SK-N-SH treated with all-trans-retinoic acid at 6 μM for 48 hours (cell line): ENCODE data around the gene THRB.

Experiments used
- ATAC-seq: fragments of 200-7000 bp; cut with Tn5 transposase; 3 replicates; pipeline ENCODE4 v1.9.1; 2020; ENCODE audit warnings: mild to moderate bottlenecking, moderate library complexity
- ARNTL ChIP-seq: fragments of 450-650 bp; formaldehyde crosslinking; IDR thresholded peaks from 2 replicates; pipeline ENCODE4 v1.5.0; 2020; ENCODE audit warnings: low read depth, mild to moderate bottlenecking, moderate library complexity, borderline replicate concordance
- BACH2 ChIP-seq: fragments of 250-450 bp; sonication (Bioruptor Pico); IDR thresholded peaks from 2 replicates; pipeline ENCODE4 v1.9.0; 2021; ENCODE audit warnings: mild to moderate bottlenecking, borderline replicate concordance
- CSDC2 ChIP-seq: fragments of 250-450 bp; sonication (Bioruptor Pico); IDR thresholded peaks from 2 replicates; pipeline ENCODE4 v1.5.0; 2020; ENCODE audit warnings: mild to moderate bottlenecking, moderate library complexity
- CSRNP3 ChIP-seq: fragments of 250-450 bp; sonication (Bioruptor Pico); IDR thresholded peaks from 2 replicates; pipeline ENCODE4 v1.5.1; 2021; ENCODE audit warnings: mild to moderate bottlenecking, moderate library complexity
- ESRRG ChIP-seq: fragments of 250-450 bp; sonication (Bioruptor Pico); IDR thresholded peaks from 2 replicates; pipeline ENCODE4 v1.6.1; 2021; ENCODE audit warnings: mild to moderate bottlenecking
- GLIS3 ChIP-seq: fragments of 250-450 bp; sonication (Bioruptor Pico); IDR thresholded peaks from 2 replicates; pipeline ENCODE4 v1.5.0; 2020; ENCODE audit warnings: mild to moderate bottlenecking, moderate library complexity
- ISL1 ChIP-seq: fragments of 250-450 bp; sonication (Bioruptor Pico); IDR thresholded peaks from 2 replicates; pipeline ENCODE4 v2.1.2; 2022; ENCODE audit warnings: mild to moderate bottlenecking, moderate library complexity
- OSR1 ChIP-seq: fragments of 250-450 bp; sonication (Bioruptor Pico); IDR thresholded peaks from 2 replicates; pipeline ENCODE4 v1.8.0; 2022; ENCODE audit warnings: moderate library complexity, mild to moderate bottlenecking, inconsistent platforms
- PATZ1 ChIP-seq: fragments of 250-450 bp; sonication (Bioruptor Pico); IDR thresholded peaks from 2 replicates; pipeline ENCODE4 v1.8.0; 2020; ENCODE audit warnings: mild to moderate bottlenecking, moderate library complexity, borderline replicate concordance
- POU6F1 ChIP-seq: fragments of 250-450 bp; sonication (Bioruptor Pico); IDR thresholded peaks from 2 replicates; pipeline ENCODE4 v1.8.0; 2021; ENCODE audit warnings: low read depth, mild to moderate bottlenecking, moderate library complexity, borderline replicate concordance
- PPARA ChIP-seq: fragments of 250-450 bp; sonication (Bioruptor Pico); IDR thresholded peaks from 2 replicates; pipeline ENCODE4 v1.5.0; 2020; ENCODE audit warnings: mild to moderate bottlenecking, borderline replicate concordance
- RARB ChIP-seq: fragments of 250-450 bp; sonication (Bioruptor Pico); IDR thresholded peaks from 2 replicates; pipeline ENCODE4 v1.8.0; 2021; ENCODE audit warnings: mild to moderate bottlenecking, moderate library complexity
- SNAI2 ChIP-seq: fragments of 250-450 bp; sonication (Bioruptor Pico); IDR thresholded peaks from 2 replicates; pipeline ENCODE4 v1.5.0; 2020; ENCODE audit warnings: mild to moderate bottlenecking, moderate library complexity
- TOX ChIP-seq: fragments of 250-450 bp; sonication (Bioruptor Pico); IDR thresholded peaks from 2 replicates; pipeline ENCODE4 v1.8.0; 2021; ENCODE audit warnings: mild to moderate bottlenecking, moderate library complexity, borderline replicate concordance
- ZC3H10 ChIP-seq: fragments of 250-450 bp; sonication (Bioruptor Pico); IDR thresholded peaks from 2 replicates; pipeline ENCODE4 v1.5.1; 2021; ENCODE audit warnings: mild to moderate bottlenecking, moderate library complexity
- ZFP3 ChIP-seq: fragments of 250-450 bp; sonication (Bioruptor Pico); IDR thresholded peaks from 2 replicates; pipeline ENCODE4 v1.5.0; 2020; ENCODE audit warnings: mild to moderate bottlenecking, moderate library complexity
- ZFP30 ChIP-seq: fragments of 450-650 bp; formaldehyde crosslinking; IDR thresholded peaks from 2 replicates; pipeline ENCODE4 v1.5.0; 2022; ENCODE audit warnings: mild to moderate bottlenecking, moderate library complexity
- ZNF565 ChIP-seq: fragments of 450-650 bp; formaldehyde crosslinking; conservative IDR thresholded peaks from 2 replicates; pipeline ENCODE4 v1.5.0; 2020; ENCODE audit warnings: low read depth, mild to moderate bottlenecking, moderate library complexity
- ZNF70 ChIP-seq: fragments of 450-650 bp; formaldehyde crosslinking; IDR thresholded peaks from 2 replicates; pipeline ENCODE4 v1.5.0; 2020; ENCODE audit warnings: mild to moderate bottlenecking, moderate library complexity
- ZNF8 ChIP-seq: fragments of 450-650 bp; formaldehyde crosslinking; IDR thresholded peaks from 2 replicates; pipeline ENCODE4 v1.5.0; 2020; ENCODE audit warnings: mild to moderate bottlenecking, moderate library complexity
- TF ChIP-seq, protein P1 (sequence below): fragments of 250-450 bp; sonication (Bioruptor Pico); IDR thresholded peaks from 2 replicates; pipeline ENCODE4 v1.5.1; 2020; ENCODE audit warnings: low read depth, mild to moderate bottlenecking, moderate library complexity

THRB gene

GRCh38 chr3:24088782-24089181 lies 405.9 kb downstream of the THRB start (continued):
- no peak for TF ChIP-seq POU6F1 (CRISPR knock-in tag)
- no peak for TF ChIP-seq RARB (CRISPR knock-in tag)
- TF ChIP-seq CSDC2 = no peak
- TF ChIP-seq ZFP3 (CRISPR knock-in tag) = no peak
- TF ChIP-seq ARNTL (CRISPR knock-in tag) = no peak
- no peak for TF ChIP-seq ZFP30 (CRISPR knock-in tag)
- TF ChIP-seq GLIS3 = no peak
- no peak for TF ChIP-seq PATZ1 (CRISPR knock-in tag)
- no peak for TF ChIP-seq CSRNP3 (CRISPR knock-in tag)
- no peak for TF ChIP-seq ZNF565

GRCh38 chr3:24087469-24087868 lies 407.2 kb downstream of the THRB start:
- ATAC-seq = no peak
- TF ChIP-seq ZC3H10 (CRISPR knock-in tag) = no peak
- no peak for TF ChIP-seq ZFP3 (CRISPR knock-in tag)
- TF ChIP-seq SNAI2 (CRISPR knock-in tag) = no peak
- no peak for TF ChIP-seq BACH2
- no peak for TF ChIP-seq ESRRG
- no peak for TF ChIP-seq ARNTL (CRISPR knock-in tag)
- TF ChIP-seq ZNF70 (CRISPR knock-in tag) = no peak
- TF ChIP-seq, protein P1, sequence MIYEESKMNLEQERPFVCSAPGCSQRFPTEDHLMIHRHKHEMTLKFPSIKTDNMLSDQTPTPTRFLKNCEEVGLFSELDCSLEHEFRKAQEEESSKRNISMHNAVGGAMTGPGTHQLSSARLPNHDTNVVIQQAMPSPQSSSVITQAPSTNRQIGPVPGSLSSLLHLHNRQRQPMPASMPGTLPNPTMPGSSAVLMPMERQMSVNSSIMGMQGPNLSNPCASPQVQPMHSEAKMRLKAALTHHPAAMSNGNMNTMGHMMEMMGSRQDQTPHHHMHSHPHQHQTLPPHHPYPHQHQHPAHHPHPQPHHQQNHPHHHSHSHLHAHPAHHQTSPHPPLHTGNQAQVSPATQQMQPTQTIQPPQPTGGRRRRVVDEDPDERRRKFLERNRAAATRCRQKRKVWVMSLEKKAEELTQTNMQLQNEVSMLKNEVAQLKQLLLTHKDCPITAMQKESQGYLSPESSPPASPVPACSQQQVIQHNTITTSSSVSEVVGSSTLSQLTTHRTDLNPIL (CRISPR knock-in tag) = no peak
- no peak for TF ChIP-seq RARB (CRISPR knock-in tag)
- no peak for TF ChIP-seq TOX (CRISPR knock-in tag)
- TF ChIP-seq PPARA (CRISPR knock-in tag) = no peak
- TF ChIP-seq ISL1 = no peak
- no peak for TF ChIP-seq ZNF8 (CRISPR knock-in tag)
- TF ChIP-seq GLIS3 = no peak
- TF ChIP-seq OSR1 (CRISPR knock-in tag) = no peak
- TF ChIP-seq CSRNP3 (CRISPR knock-in tag) = no peak
- no peak for TF ChIP-seq PATZ1 (CRISPR knock-in tag)
